ENCODE measurements around the gene DIP2C. TPM values are rescaled to one million over a fixed set of nuclear protein-coding genes. Genes with fewer than 3 reads are reported as not detected.

Gene DIP2C
- total RNA-seq, 1 donor from 2014 or later: 0.53 TPM

DNA sequence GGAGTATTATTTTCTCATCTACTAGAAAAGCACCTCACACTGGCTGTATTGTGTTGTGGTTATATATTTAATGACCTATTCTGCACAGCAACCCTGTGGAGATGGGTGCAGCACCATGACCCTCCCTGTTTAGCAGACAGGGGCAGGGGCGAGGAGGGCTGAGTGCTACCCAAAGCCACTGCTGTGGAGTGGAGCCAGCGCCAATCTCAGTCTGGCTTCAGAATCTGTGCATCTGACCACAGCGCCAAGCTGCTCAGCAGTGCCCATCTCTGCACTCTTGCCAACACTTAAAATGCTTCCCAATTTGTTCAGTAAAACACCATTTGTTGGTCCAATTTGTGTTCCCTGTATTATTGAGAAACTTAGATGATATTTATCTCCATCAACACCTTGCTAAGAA is 315.1 kb downstream of the DIP2C start:
- FAIRE-seq (no peak), DNase-seq (ENCODE audit: low read depth) (no peak)
- Histone ChIP-seq H3K4me3 (ENCODE audit: low read depth, low read length) (no peak overlapping the region), H3K36me3 (ENCODE audit: control insufficient read depth, insufficient read depth, low read length) (no peaks in the 10 kb centered on the region), H3K27me3 (ENCODE audit: control insufficient read depth, insufficient read depth, low read length) (no peaks in the 10 kb centered on the region)
- TF ChIP-seq, protein P1, sequence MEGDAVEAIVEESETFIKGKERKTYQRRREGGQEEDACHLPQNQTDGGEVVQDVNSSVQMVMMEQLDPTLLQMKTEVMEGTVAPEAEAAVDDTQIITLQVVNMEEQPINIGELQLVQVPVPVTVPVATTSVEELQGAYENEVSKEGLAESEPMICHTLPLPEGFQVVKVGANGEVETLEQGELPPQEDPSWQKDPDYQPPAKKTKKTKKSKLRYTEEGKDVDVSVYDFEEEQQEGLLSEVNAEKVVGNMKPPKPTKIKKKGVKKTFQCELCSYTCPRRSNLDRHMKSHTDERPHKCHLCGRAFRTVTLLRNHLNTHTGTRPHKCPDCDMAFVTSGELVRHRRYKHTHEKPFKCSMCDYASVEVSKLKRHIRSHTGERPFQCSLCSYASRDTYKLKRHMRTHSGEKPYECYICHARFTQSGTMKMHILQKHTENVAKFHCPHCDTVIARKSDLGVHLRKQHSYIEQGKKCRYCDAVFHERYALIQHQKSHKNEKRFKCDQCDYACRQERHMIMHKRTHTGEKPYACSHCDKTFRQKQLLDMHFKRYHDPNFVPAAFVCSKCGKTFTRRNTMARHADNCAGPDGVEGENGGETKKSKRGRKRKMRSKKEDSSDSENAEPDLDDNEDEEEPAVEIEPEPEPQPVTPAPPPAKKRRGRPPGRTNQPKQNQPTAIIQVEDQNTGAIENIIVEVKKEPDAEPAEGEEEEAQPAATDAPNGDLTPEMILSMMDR (IDR thresholded peaks at IDR 0.05; ENCODE audit: insufficient read depth, low read length, severe bottlenecking): no peak

DNA sequence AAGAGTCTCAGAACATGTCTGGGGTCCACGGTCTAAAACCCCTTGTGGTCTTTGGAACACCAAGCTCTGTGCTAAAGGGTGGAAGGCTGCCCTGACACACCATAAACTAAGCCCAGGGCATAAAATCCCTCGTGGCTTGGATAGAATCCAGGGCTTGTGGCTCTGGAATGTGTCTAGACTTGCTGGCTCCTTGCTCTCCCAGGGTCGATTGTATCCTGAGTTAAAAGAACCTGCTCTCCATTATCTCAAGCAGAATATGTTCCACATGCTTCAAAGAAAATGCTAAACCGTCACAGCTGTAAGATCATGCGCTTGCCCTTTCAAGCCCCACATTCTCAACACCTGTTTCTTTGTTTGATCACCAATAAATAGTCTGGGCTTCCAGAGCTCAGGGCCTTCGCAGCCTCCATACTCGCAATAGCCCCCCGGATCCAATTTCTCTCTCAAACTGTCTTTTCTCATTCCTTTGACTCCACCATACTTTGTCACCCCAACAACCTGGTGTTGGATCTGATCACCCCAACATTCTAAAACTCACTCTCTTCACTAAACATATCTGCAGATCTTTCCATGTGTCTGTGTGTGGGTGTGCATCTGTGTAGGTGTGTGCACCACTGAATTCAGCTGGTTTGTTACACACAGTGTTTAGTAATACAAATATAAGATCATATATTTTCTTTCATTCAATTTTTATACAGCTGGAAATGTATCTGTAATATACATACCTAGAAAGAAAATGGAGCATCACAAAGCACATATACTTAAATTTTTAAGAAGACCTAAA is 315.8 kb downstream of the DIP2C start:
- DNase-seq (ENCODE audit: low read depth) (peak; percentile 49), FAIRE-seq (no peak)
- H3K27me3 ChIP-seq (ENCODE audit: control insufficient read depth, insufficient read depth, low read length): no peaks in the 10 kb centered on the region
- H3K36me3 ChIP-seq (ENCODE audit: control insufficient read depth, insufficient read depth, low read length): no peaks in the 10 kb centered on the region
- H3K4me3 ChIP-seq (ENCODE audit: low read depth, low read length): no peak overlapping the region
- TF ChIP-seq, protein P1 (IDR thresholded peaks at IDR 0.05; ENCODE audit: insufficient read depth, low read length, severe bottlenecking): no peak

DNA sequence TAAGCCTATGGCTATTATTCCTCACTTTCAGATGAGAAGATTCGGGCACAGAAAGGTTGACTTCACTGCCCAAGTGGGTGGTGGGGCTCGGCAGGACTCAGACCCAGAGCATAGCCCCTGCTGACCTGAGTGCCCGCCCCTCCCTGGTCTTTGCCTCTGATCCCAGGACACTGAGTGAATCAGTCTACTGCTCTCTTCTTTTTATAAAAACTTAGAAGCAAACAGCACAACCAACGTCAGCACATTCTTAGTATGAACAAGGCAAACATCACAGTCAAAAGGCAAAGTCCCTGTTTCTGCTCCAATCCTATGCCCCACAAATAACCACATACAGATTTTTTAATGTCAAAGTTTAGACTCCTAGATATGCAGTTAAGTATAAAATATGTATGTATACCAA is 316.5 kb downstream of the DIP2C start:
- Histone ChIP-seq H3K4me3 (ENCODE audit: low read depth, low read length) (no peak overlapping the region), H3K36me3 (ENCODE audit: control insufficient read depth, insufficient read depth, low read length) (no peaks in the 10 kb centered on the region), H3K27me3 (ENCODE audit: control insufficient read depth, insufficient read depth, low read length) (no peaks in the 10 kb centered on the region)
- FAIRE-seq (no peak), DNase-seq (ENCODE audit: low read depth) (no peak)
- TF ChIP-seq, protein P1 (IDR thresholded peaks at IDR 0.05; ENCODE audit: insufficient read depth, low read length, severe bottlenecking): no peak

DNA sequence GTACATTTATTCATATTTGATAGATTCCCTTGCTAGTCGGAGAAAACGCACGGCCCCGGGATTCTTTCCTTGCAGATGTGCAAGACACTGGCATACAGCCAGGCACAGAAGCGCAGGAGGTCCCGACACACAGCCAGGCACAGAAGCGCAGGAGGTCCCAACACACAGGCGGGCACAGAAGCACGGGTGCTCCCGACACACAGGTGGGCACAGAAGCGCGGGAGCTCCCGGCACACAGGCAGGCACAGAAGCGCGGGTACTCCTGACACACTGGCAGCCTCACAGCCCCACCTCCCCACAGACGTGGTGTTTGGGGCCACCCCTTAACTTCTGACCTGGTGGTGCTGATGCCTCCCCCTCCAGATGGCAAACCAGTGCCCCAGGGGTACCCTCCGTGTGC is 316.9 kb downstream of the DIP2C start:
- DNase-seq (ENCODE audit: low read depth): no peak
- Histone ChIP-seq H3K27me3 (ENCODE audit: control insufficient read depth, insufficient read depth, low read length) (no peaks in the 10 kb centered on the region), H3K36me3 (ENCODE audit: control insufficient read depth, insufficient read depth, low read length) (no peaks in the 10 kb centered on the region), H3K4me3 (ENCODE audit: low read depth, low read length) (no peak overlapping the region)
- no peak for FAIRE-seq
- TF ChIP-seq, protein P1 (IDR thresholded peaks at IDR 0.05; ENCODE audit: insufficient read depth, low read length, severe bottlenecking): no peak

DNA sequence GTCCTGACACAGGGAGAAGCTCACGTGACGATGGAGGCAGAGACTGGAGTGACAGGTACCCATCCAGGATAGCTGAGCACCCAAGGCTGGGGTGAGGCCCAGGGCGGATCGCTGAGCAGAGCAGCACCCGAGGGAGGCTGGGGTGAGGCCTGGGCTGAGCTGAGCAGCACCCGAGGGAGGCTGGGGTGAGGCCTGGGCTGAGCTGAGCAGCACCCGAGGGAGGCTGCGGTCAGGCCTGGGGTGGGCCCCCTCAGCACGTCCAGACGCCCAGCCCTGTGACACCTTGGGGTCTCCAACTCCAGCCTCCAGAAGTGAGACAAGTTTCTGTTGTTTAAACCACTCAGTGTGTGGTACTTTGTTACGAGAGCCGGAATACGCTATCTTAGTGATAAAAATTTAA is 318.0 kb downstream of the DIP2C start:
- FAIRE-seq (peak; percentile 28), DNase-seq (ENCODE audit: low read depth) (no peak)
- H3K27me3 ChIP-seq (ENCODE audit: control insufficient read depth, insufficient read depth, low read length): no peaks in the 10 kb centered on the region
- no peak overlapping the region for H3K4me3 ChIP-seq (ENCODE audit: low read depth, low read length)
- no peaks in the 10 kb centered on the region for H3K36me3 ChIP-seq (ENCODE audit: control insufficient read depth, insufficient read depth, low read length)
- TF ChIP-seq, protein P1 (IDR thresholded peaks at IDR 0.05; ENCODE audit: insufficient read depth, low read length, severe bottlenecking): no peak

DNA sequence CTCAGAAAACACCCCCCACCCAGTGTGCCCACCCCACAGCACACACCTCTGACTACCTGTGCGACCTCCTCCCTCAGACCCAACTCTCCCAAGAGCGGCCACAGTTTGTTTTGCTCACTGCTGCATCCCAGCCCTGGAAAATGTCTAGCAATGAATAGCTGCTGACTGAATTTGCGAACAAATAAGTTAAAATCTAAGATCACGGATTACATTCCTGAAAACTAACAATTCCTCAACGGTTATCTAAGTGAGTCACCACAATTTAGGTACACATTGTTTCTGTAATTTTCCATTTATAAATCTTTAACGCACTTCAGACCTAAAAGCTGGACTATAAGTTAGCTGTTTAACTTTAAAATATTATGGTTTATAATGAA is 319.0 kb downstream of the DIP2C start:
- FAIRE-seq: no peak
- Histone ChIP-seq H3K36me3 (ENCODE audit: control insufficient read depth, insufficient read depth, low read length) (no peaks in the 10 kb centered on the region), H3K27me3 (ENCODE audit: control insufficient read depth, insufficient read depth, low read length) (no peaks in the 10 kb centered on the region), H3K4me3 (ENCODE audit: low read depth, low read length) (no peak overlapping the region)
- no peak for DNase-seq (ENCODE audit: low read depth)
- TF ChIP-seq, protein P1 (IDR thresholded peaks at IDR 0.05; ENCODE audit: insufficient read depth, low read length, severe bottlenecking): no peak

All from bronchial epithelial cell (primary cell).